Measurements from ENCODE around the gene LARP4B. TPM values are rescaled to one million over a fixed set of nuclear protein-coding genes. Genes with fewer than 3 reads are reported as not detected.

The LARP4B gene
- total RNA-seq, 1 donor from 2014 or later: 33.1 TPM

DNA sequence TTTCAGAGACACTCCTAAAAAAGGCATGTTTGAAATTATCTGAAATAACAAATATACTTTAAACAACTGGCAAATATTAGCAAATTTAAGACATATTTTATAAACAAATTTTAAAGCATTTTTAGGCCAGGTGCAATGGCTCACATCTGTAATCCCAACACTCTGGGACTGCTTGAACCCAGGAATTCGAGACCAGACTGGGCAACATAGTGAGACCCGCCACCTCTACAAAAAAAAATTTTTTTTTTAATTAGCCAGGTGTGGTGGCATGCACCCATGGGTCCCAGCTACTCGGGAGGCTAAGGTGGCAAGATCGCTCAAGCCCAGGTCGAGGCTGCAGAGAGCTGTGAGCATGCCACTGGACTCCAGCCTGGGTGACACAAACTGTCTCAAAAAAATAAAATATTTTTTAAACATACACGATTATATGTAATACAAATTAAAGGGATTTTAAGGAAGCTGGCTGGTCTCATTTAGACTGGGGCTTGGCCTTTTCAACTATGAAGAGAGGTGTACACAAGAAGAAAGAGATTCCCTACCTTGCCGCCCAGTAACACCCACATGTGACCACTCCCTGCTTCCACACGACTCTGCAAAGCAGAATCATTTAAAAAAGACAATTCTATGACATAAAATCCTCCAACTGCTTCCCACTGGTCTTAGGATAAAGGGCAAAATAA lies 7.5 kb downstream of the LARP4B start:
- Histone ChIP-seq H3K4me3 (no peak overlapping the region), H3K9ac (no peak overlapping the region), H3K4me1 (no peaks in the 10 kb centered on the region), H4K20me1 (ENCODE audit: low read depth) (peaks cover 85% of the 10 kb centered on the region), H3K27me3 (no peaks in the 10 kb centered on the region), H3K9me3 (ENCODE audit: low read depth) (no peaks in the 10 kb centered on the region), H3K79me2 (ENCODE audit: low read depth) (peaks cover 100% of the 10 kb centered on the region), H3K4me2 (no peak overlapping the region), H3K36me3 (no peaks in the 10 kb centered on the region), H3F3A (ENCODE audit: low read depth) (no peaks in the 10 kb centered on the region), H3K27ac (no peak overlapping the region), H2AFZ (replicated peaks) (no peak overlapping the region)
- H3K36me3 Mint-ChIP-seq: peaks cover 18% of the 10 kb centered on the region
- H3K4me1 Mint-ChIP-seq: peaks cover 2% of the 10 kb centered on the region
- no peak overlapping the region for H3K4me3 Mint-ChIP-seq
- no peak for TF ChIP-seq EZH2phosphoT487 (IDR thresholded peaks at IDR 0.05)
- no peak for TF ChIP-seq EZH2 (IDR thresholded peaks at IDR 0.05)
- TF ChIP-seq, protein P1, sequence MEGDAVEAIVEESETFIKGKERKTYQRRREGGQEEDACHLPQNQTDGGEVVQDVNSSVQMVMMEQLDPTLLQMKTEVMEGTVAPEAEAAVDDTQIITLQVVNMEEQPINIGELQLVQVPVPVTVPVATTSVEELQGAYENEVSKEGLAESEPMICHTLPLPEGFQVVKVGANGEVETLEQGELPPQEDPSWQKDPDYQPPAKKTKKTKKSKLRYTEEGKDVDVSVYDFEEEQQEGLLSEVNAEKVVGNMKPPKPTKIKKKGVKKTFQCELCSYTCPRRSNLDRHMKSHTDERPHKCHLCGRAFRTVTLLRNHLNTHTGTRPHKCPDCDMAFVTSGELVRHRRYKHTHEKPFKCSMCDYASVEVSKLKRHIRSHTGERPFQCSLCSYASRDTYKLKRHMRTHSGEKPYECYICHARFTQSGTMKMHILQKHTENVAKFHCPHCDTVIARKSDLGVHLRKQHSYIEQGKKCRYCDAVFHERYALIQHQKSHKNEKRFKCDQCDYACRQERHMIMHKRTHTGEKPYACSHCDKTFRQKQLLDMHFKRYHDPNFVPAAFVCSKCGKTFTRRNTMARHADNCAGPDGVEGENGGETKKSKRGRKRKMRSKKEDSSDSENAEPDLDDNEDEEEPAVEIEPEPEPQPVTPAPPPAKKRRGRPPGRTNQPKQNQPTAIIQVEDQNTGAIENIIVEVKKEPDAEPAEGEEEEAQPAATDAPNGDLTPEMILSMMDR (IDR thresholded peaks at IDR 0.05): no peak
- no peaks in the 10 kb centered on the region for H3K27me3 Mint-ChIP-seq (ENCODE audit: insufficient read depth, low read depth)
- H3K27ac Mint-ChIP-seq: no peak overlapping the region
- no peak for DNase-seq (ENCODE audit: low spot score)
- H3K9me3 Mint-ChIP-seq: no peaks in the 10 kb centered on the region

DNA sequence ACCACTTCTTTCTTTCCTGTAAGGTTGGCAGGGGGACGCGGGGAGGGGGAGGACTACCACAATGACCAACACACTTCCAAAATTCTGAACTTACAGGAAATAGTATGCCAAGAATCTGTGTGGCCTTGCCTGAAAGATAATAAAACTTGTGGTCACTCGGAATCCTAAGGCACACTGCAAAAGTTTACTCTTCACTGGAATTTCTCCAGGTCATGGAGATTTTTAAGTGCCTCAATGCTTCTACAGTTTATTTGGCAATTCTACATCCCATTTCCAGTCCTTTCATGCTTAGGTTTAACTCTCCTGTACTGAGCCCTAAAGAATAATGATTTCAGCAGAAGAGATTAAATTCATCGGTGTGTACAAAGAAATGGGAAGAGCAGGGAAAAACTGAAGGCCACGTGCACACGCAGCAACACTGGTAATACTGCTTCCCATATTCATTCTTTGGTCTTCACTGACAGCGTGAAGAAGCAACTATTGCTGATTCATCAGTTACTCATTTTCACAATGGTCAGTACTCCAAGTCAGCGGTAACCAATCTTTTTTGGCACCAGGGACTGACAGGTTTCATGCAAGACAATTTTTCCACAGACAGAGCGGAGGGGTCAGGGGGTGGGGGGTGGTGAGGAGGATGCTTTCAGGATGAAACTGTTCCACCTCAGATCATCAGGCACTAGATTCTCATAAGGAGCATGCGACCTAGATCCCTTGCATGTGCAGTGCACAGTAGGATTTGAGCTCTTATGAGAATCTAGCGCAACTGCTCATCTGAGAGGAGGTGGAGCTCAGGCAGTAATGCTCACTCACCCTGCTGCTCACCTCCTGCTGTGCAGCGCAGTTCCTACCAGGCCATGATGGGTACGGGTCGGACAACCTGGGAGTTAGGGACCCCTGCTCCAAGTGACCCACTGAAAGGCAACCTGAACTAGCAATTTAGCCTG lies 9.8 kb downstream of the LARP4B start:
- no peak for DNase-seq (ENCODE audit: low spot score)
- H3K4me2 ChIP-seq: no peak overlapping the region
- H3K4me1 ChIP-seq: no peaks in the 10 kb centered on the region
- H3K4me3 ChIP-seq: no peak overlapping the region
- peaks cover 100% of the 10 kb centered on the region for H3K79me2 ChIP-seq (ENCODE audit: low read depth)
- H3K27ac Mint-ChIP-seq: no peak overlapping the region
- no peak overlapping the region for H2AFZ ChIP-seq (replicated peaks)
- no peaks in the 10 kb centered on the region for H3K36me3 ChIP-seq
- no peaks in the 10 kb centered on the region for H3F3A ChIP-seq (ENCODE audit: low read depth)
- no peaks in the 10 kb centered on the region for H3K27me3 ChIP-seq
- no peak overlapping the region for H3K9ac ChIP-seq
- H3K27me3 Mint-ChIP-seq (ENCODE audit: insufficient read depth, low read depth): no peaks in the 10 kb centered on the region
- no peaks in the 10 kb centered on the region for H3K9me3 ChIP-seq (ENCODE audit: low read depth)
- peaks cover 2% of the 10 kb centered on the region for H3K9me3 Mint-ChIP-seq
- H3K27ac ChIP-seq: no peak overlapping the region
- TF ChIP-seq EZH2 (IDR thresholded peaks at IDR 0.05) (no peak), EZH2phosphoT487 (IDR thresholded peaks at IDR 0.05) (no peak)
- TF ChIP-seq, protein P1 (IDR thresholded peaks at IDR 0.05): no peak
- H4K20me1 ChIP-seq (ENCODE audit: low read depth): peaks cover 67% of the 10 kb centered on the region
- H3K4me3 Mint-ChIP-seq: no peak overlapping the region
- H3K4me1 Mint-ChIP-seq: no peaks in the 10 kb centered on the region
- H3K36me3 Mint-ChIP-seq: peaks cover 27% of the 10 kb centered on the region

DNA sequence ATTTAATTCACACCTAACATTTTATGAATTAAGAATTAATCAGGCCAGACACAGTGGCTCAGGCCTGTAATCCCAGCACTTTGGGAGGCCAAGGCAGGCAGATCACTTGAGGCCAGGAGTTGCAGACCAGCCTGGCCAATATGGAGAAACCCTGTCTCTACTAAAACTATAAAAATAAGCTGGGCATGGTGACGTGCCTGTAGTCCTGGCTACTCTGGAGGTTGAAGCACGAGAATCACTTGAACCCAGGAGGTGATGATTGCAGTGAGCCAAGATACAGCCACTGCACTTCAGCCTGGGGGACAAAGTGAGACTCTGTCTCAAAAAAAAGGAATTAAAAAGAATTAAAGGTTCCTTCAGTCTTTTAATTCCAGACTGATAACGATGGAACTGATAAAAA lies 11.1 kb downstream of the LARP4B start:
- Histone ChIP-seq H2AFZ (replicated peaks) (no peak overlapping the region), H3K27ac (no peak overlapping the region), H3K9me3 (ENCODE audit: low read depth) (no peaks in the 10 kb centered on the region), H3K4me2 (no peak overlapping the region), H3K27me3 (no peaks in the 10 kb centered on the region), H3K36me3 (no peaks in the 10 kb centered on the region), H3K4me1 (no peaks in the 10 kb centered on the region), H3K79me2 (ENCODE audit: low read depth) (peaks cover 100% of the 10 kb centered on the region), H3F3A (ENCODE audit: low read depth) (no peaks in the 10 kb centered on the region), H3K4me3 (no peak overlapping the region), H3K9ac (no peak overlapping the region), H4K20me1 (ENCODE audit: low read depth) (peaks cover 54% of the 10 kb centered on the region)
- DNase-seq (ENCODE audit: low spot score): no peak
- Mint-ChIP-seq H3K27me3 (ENCODE audit: insufficient read depth, low read depth) (no peaks in the 10 kb centered on the region), H3K4me1 (no peaks in the 10 kb centered on the region), H3K9me3 (peaks cover 2% of the 10 kb centered on the region), H3K4me3 (no peak overlapping the region), H3K27ac (no peak overlapping the region), H3K36me3 (peaks cover 29% of the 10 kb centered on the region)
- TF ChIP-seq EZH2 (IDR thresholded peaks at IDR 0.05) (no peak), EZH2phosphoT487 (IDR thresholded peaks at IDR 0.05) (no peak)

All from neural progenitor cell (in vitro differentiated cells).